ENCODE data around the gene IFI27L1. TPM values are rescaled to one million over a fixed set of nuclear protein-coding genes. Genes with fewer than 3 reads are reported as not detected.

The IFI27L1 gene
- total RNA-seq, 6 donors from 2014 or later: 8.0 to 19.8 (median 15.2) TPM

DNA sequence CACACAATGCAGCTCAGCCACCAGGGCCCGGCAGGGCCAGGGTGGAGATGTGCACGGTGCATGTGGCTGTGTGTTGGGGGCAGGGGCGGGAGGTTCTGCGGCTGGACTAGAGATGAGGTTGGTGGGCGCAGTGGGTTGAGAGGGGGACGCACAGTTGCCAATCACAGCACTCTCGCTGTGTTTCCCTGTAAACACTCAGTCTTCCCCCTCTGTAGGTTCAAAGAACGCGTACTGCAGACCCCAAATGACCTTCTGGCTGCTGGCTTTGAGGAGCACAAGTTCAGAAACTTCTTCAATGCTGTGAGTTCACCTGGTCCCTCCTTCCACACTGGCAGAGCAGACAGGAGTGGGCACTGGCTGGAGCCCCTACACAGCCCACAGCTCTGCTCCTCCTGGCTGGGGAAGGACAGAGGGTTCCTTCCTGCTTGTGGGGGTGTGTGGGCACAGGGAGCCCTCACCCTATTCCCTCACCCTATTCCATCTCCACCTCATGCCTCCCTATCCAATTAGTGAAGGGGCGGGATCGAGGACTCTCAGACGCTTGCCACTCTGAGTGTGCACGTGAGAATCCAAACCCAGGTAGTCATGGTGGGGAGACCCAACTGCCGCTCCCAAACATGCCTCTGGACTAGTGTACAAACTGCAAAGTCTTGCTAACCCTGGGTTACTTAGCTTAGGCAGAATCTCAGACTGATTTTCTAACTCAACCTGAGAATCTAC lies 37.2 kb upstream of the IFI27L1 start:
- Histone ChIP-seq H3K27me3 (no peaks in the 10 kb centered on the region), H3K9me3 (no peaks in the 10 kb centered on the region), H3K4me3 (no peak overlapping the region), H3K27ac (no peak overlapping the region), H3K36me3 (peaks cover 3 to 54% (median 46%) of the 10 kb centered on the region in 4 donors), H3K4me1 (peaks cover 0 to 16% (median 11%) of the 10 kb centered on the region in 4 donors)
- 89 to 90% methylated on average over 6 to 14 of the region's 14 CpGs for WGBS, 2 donors
- no peak for ATAC-seq (ENCODE audit: low FRiP score in 2 of 2)
- TF ChIP-seq, protein P1, sequence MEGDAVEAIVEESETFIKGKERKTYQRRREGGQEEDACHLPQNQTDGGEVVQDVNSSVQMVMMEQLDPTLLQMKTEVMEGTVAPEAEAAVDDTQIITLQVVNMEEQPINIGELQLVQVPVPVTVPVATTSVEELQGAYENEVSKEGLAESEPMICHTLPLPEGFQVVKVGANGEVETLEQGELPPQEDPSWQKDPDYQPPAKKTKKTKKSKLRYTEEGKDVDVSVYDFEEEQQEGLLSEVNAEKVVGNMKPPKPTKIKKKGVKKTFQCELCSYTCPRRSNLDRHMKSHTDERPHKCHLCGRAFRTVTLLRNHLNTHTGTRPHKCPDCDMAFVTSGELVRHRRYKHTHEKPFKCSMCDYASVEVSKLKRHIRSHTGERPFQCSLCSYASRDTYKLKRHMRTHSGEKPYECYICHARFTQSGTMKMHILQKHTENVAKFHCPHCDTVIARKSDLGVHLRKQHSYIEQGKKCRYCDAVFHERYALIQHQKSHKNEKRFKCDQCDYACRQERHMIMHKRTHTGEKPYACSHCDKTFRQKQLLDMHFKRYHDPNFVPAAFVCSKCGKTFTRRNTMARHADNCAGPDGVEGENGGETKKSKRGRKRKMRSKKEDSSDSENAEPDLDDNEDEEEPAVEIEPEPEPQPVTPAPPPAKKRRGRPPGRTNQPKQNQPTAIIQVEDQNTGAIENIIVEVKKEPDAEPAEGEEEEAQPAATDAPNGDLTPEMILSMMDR (IDR thresholded peaks at IDR 0.05): no peak
- TF ChIP-seq EP300 (IDR thresholded peaks at IDR 0.05) (no peak), POLR2AphosphoS5 (IDR thresholded peaks at IDR 0.05) (no peak), POLR2A (IDR thresholded peaks at IDR 0.05) (no peak)
- DNase-seq: no peak

- Histone ChIP-seq H3K9me3 (no peaks in the 10 kb centered on the region), H3K36me3 (peaks cover 9 to 60% (median 52%) of the 10 kb centered on the region in 4 donors), H3K4me3 (no peak overlapping the region), H3K27me3 (no peaks in the 10 kb centered on the region), H3K27ac (no peak overlapping the region), H3K4me1 (peaks cover 5 to 19% (median 12%) of the 10 kb centered on the region in 4 donors)
- TF ChIP-seq, protein P1 (IDR thresholded peaks at IDR 0.05): no peak
- no peak for TF ChIP-seq POLR2AphosphoS5 (IDR thresholded peaks at IDR 0.05)
- TF ChIP-seq EP300 (IDR thresholded peaks at IDR 0.05): no peak
- 89 to 98% methylated on average over 17 to 20 of the region's 20 CpGs for WGBS, 2 donors
- ATAC-seq (ENCODE audit: low FRiP score in 2 of 2) (no peak), DNase-seq (peak in 1 of 2 donors; percentile 53)
These were observed 36.5 kb upstream of the IFI27L1 start for GRCh38 chr14:94044476-94045091.

- Histone ChIP-seq H3K4me3 (no peak overlapping the region), H3K27ac (no peak overlapping the region), H3K9me3 (no peaks in the 10 kb centered on the region), H3K4me1 (peaks cover 6 to 19% (median 12%) of the 10 kb centered on the region in 4 donors), H3K27me3 (no peaks in the 10 kb centered on the region), H3K36me3 (peaks cover 14 to 66% (median 57%) of the 10 kb centered on the region in 4 donors)
- DNase-seq: no peak
- 90 to 91% methylated on average over 8 of the region's 8 CpGs for WGBS, 2 donors
- TF ChIP-seq, protein P1 (IDR thresholded peaks at IDR 0.05): no peak
- TF ChIP-seq EP300 (IDR thresholded peaks at IDR 0.05) (no peak), POLR2AphosphoS5 (IDR thresholded peaks at IDR 0.05) (no peak), POLR2A (IDR thresholded peaks at IDR 0.05) (no peak)
- no peak for ATAC-seq (ENCODE audit: low FRiP score in 2 of 2)
These were observed 36.0 kb upstream of the IFI27L1 start for GRCh38 chr14:94045101-94045500.

DNA sequence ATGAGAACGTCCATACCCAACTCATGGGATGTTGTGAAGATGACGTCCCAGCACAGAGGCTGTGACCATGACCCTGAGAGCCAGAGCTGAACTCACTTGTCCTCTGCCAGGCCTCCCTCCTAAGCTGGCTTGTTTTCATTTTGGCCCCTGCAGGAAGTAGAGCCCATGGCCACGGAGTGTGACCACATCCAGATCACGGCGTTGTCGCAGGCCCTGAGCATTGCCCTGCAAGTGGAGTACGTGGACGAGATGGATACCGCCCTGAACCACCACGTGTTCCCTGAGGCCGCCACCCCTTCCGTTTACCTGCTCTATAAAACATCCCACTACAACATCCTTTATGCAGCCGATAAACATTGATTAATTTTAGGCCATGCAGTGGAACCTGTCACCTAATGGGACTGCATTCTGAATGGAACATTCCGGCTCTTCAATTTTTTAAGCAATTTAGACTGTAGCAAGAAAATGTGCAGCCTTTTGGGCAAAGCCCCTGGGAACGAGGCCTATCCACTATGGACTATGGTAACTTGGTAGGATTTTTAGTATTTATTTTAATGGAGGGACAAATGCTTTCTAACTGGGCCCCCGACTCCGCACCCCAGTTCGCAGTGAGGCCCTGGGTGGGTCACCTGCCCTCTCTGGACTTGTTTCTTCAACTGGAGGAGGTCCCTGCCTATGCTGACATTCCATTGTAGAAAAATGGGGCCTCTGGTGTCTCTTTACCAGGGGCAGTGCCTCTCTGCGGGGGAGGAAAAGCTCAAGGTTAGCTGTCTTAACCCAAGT lies 35.4 kb upstream of the IFI27L1 start:
- TF ChIP-seq, protein P1 (IDR thresholded peaks at IDR 0.05): no peak
- TF ChIP-seq EP300 (IDR thresholded peaks at IDR 0.05) (no peak), POLR2AphosphoS5 (IDR thresholded peaks at IDR 0.05) (no peak), POLR2A (IDR thresholded peaks at IDR 0.05) (no peak)
- no peak overlapping the region for H3K4me3 ChIP-seq

More for the DNA sequence above, 35.4 kb upstream of the IFI27L1 start:
- Histone ChIP-seq H3K36me3 (peaks cover 20 to 72% (median 64%) of the 10 kb centered on the region in 4 donors), H3K4me1 (peaks cover 6 to 20% (median 12%) of the 10 kb centered on the region in 4 donors), H3K27ac (no peak overlapping the region), H3K27me3 (no peaks in the 10 kb centered on the region), H3K9me3 (no peaks in the 10 kb centered on the region)
- DNase-seq: no peak
- 92 to 94% methylated on average over 14 to 19 of the region's 19 CpGs for WGBS, 2 donors
- ATAC-seq (ENCODE audit: low FRiP score in 2 of 2): no peak

Measured in upper lobe of left lung (tissue), 6 donors.